Activated naive CD4-positive, alpha-beta T cell treated with Interleukin-2 at 50 U/mL for 16 hours (primary cell): ENCODE measurements around the gene ST8SIA2.

Source experiments
- DNase-seq: peaks from one replicate; pipeline ENCODE4 v3.0.0-alpha.2; 2020

ST8SIA2 gene

DNA sequence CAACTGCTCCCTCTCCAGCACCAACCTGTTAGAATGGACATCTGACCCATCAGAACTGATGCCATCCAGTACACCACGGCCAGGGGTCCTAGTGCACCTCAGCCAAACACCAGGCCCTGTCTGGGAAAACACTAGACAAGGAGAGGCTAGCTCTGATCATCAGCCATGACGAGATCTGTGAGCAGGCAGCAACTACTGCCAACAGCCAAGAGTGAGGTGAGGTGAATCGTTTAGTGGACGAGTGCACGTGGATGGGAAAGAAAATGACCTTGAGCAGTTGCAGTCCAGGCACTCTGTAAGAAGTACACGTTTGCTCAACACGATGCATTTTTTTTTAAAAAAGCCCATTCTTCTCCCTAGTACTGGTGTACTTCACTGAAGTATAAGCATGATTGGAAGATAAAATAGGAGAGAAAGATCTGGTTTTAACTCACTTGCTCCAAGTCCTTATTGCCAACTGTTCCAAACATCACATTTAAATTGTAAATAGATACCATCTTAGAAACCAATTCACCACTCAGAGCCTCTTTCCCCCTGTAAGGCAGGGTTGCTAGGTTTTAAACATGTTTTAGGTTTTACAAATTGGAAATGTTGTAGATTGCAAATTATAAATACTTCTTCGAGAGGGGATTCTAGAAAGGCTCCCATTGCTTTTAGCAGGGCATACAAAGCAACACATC, 5.7 kb downstream of the ST8SIA2 start:
- no peak for DNase-seq

- no peak for DNase-seq
These were observed 6.9 kb downstream of the ST8SIA2 start for GRCh38 chr15:92400573-92400972.

DNA sequence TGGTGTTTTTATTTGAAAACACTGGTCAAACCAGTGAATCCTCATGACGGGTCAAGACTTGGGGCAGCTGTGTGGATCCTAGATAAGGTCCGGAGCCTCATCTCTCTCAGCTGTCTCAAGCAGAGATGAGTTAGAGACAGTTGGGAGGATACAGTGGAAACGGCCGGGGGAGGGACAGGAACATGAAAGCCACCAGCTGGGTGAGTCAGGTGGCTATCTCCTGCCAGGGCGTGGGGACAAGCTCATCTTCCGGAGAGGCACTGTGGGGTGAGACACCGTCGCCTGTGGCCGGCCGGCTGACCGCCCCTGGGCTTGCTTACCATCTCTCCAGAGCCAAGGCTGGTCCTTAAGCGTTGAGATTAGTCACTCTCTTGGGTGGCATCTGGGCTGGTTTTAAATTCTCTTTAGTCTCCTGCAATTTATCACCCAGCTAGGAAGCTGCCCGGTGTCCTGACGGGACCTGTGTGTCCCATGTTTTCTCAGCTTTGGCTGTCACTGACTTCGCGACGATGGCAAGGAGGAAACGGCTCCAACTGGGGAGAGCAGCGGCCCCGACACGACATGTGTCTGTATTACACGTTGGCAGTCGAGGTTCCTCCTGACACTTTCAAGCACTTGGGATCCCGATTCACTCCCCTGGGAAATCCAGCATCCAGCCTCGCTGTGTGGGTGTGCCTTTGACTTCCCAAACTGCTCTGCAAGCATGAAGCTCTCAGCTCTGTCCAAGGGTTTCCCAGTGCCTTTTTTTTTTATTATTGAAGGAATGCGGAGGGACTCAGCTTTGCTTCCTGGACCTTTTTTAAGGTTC, 7.5 kb downstream of the ST8SIA2 start:
- DNase-seq: no peak

DNA sequence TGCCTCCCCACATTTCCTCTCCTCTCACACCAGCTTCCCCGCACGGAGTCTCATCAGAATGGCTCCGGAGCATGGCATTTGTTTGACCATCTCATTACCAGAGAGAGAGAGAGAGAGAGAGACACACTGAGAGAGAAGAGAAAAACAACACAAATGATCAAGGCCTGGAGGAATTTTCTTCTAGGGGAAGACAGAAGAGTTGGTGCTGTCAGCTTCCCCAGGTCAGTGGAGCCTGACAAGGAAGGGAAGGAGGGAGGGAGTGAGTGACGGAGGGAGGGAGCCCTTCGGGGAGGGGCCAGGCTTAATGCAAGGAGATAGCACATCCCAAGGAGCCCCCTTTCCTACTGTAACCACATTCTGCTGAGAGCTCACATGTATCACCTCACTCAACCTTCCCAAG, 9.1 kb downstream of the ST8SIA2 start:
- DNase-seq: no peak

DNA sequence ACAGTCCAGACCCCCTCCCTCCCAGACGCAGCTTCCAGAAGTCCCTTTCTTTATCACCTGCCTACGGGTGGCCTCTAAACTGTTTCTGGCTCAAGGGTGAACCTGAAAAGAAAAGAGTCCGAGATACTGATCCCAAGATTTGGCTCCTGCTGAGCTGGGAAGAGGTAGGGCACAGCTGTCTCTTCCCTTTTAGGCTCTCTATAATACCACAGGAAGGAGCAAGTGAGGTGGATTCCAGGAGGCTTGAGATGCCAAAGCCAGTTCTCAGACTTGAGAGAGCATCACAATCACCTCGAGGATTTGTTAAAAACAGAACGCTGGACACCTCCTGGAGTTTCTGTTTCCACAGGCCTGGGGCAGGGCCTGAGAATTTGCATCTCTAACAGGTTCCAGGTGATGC, 12.3 kb downstream of the ST8SIA2 start:
- no peak for DNase-seq

- no peak for DNase-seq
These were observed 13.6 kb downstream of the ST8SIA2 start for GRCh38 chr15:92407321-92407720.

GRCh38 chr15:92407916-92408315, 14.2 kb downstream of the ST8SIA2 start:
- no peak for DNase-seq

DNA sequence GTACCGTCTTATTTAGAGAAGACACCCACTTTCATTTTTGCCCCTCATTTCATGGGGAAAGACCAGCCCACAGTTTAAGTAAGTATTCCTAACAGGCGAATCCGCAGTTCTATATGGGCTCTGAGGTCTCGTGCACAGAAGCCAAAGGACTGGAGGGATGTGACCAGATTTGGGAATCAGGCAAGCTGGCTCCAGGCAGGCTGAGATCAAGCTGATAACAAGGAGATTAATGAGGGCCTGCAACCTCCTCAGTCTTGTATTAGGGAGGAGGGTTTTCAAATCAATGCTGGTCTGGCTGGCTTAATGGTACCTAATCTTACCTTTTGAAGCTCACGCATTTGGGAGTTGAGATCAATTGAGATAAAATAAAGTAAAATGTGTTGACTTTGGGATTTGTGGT, 15.3 kb downstream of the ST8SIA2 start:
- no peak for DNase-seq

DNA sequence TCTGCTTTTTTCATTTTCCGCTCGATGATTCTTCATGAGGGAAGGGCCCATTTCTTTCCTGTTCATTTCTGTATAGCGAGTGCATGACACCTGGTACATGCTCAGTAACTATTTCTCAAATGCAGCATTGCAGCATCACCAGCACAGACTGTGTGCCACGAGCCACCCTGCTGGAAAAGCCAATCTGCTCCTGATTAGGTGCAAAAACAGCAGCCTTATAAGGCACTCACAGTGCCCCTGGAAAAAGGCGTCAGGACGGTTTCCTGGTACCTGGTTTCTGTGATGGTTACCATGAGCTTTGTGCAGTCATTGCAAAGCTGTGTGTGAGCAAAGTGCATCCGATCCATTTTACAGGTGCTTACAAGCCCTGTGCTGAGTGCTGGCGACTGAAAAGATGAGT, 15.8 kb downstream of the ST8SIA2 start:
- no peak for DNase-seq

- no peak for DNase-seq
These were observed 16.9 kb downstream of the ST8SIA2 start for GRCh38 chr15:92410537-92410936.

DNA sequence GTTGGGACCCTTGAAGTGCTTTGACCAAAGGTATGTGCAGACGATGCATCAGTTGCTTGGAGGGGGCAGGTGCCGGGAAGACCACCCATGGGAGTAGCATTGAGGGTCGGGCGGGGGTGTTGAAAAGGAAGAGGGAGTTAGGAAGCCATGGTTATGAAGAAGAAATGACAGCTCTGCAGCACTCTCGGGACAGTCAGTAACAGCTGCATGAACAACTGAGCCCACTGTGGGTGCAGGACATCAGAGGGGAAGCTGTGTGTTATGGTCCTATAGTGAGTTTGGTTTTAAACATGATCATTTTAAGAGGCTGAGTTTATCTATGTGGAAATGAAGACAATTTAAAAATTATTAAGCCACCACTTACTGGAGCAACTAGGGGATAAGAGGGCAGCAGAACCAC, 17.6 kb downstream of the ST8SIA2 start:
- DNase-seq: no peak

- no peak for DNase-seq
These were observed 19.8 kb downstream of the ST8SIA2 start for GRCh38 chr15:92413510-92413909.

DNA sequence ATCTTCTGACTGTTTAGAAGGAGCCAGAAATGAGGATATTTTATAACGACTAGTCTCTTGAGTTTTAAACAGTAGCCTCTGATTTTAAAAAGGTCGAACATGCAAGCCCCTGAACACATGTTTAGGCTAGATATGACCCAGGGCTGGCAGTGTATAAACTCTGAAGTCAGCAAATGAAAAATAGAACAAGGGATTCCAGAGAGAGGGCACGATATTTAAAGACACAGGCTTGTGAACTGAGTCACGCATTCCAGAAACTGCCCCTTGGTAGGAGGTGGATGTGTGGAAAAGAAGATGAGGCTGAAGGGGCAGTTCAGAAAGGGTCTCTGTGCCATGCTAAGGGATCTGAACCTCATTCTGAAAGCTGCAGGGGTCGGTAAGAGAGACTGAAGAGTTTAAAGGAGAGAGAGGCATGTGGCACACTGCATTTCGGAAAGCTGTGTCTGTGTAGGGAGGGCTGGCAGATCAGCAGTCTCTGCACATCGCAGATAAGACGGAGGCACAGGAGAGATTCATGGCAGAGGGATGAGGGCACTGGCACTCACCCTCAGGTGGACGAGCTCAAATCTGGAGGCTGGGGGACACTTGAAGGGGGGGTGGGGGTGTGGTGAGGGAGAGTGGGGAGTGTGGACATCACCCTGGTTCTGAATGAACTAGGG, 22.1 kb downstream of the ST8SIA2 start:
- no peak for DNase-seq

DNA sequence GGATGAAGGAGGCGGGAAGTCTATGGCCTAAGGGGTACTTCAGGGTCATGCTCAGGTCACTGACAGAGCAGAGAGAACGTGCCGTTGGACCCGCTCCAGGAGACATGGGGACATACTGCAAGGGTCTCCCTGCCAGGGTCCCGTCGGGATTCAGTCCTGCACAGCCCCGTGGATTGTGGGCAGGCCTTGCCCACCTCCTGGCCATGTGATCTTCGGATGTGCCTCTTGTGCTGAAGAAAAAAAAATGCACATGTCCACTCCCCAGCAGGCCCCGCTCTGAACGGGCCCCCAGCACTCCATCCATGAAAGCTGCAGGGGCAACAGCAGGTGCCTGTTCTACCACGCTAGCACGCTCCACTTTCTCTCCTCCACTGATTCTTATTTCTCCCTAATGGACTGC, 22.9 kb downstream of the ST8SIA2 start:
- DNase-seq: no peak

DNA sequence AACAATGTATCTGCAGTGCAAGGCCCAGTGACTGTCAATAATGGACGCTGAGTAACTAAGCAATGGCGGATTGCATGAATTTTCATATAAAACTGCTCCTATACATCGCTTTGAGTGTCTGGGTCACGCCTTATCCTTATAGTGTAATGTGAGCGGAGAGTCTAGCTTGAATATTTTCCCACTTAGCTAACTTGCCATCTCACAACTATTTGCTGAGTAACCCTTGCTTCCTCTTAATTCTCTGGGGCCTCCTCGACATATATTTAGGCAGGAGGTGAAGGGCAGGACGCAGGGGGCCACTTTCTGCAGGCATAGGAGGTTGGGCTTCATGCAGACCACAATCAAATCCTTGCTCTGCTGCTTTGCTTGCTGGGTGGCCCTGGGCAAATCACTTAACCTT, 24.0 kb downstream of the ST8SIA2 start:
- no peak for DNase-seq

- DNase-seq: no peak
These were observed 25.2 kb downstream of the ST8SIA2 start for GRCh38 chr15:92418864-92419263.

DNA sequence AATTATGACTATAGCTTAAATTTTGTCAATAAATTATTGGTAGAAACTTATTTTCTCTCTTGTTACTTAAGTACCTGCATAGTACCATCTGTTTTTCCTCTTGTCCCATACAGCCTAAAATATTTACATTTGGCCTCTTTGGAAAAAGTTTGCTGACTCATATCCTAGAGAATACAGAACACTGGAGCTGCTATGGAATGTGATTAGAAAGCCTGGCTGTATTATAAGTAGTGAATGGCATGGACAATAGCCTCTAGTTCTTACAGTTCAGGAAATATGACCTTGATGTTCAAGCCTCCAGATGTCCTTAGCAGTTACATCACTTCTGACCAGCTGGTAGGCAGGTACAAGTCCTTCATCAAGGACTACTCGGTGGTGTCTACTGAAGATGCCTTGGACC, 28.3 kb downstream of the ST8SIA2 start:
- no peak for DNase-seq

DNA sequence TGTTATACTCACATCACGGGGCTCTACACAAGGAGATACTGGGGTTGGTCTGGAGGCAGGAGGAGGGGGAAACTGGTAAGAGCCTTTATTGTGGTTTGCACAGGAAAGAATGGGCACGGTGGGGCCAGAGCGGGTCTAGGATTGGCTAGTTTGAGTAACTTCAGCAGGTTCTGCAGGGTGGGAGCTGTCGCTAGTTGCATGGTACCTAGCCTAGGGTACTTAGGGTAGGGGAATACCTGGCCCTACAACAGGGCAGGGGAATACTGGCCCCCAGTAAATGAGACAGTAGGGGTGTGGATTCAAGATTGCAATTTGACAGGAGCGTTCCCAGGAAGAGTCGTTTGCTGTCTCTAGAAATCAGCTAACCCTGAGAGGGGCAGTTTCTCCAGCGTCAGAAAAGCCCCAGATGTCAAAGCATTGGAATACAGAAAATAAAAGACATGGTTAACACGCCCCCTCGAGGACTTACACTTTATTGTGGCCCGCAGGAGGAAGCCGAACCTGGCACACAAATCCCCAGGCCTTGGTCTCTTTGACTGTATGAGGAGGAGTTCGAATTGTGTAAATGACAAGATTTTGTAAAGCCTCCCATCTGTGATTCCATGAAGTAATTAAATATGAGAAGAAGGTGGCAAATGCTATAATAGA, 32.0 kb downstream of the ST8SIA2 start:
- no peak for DNase-seq

DNA sequence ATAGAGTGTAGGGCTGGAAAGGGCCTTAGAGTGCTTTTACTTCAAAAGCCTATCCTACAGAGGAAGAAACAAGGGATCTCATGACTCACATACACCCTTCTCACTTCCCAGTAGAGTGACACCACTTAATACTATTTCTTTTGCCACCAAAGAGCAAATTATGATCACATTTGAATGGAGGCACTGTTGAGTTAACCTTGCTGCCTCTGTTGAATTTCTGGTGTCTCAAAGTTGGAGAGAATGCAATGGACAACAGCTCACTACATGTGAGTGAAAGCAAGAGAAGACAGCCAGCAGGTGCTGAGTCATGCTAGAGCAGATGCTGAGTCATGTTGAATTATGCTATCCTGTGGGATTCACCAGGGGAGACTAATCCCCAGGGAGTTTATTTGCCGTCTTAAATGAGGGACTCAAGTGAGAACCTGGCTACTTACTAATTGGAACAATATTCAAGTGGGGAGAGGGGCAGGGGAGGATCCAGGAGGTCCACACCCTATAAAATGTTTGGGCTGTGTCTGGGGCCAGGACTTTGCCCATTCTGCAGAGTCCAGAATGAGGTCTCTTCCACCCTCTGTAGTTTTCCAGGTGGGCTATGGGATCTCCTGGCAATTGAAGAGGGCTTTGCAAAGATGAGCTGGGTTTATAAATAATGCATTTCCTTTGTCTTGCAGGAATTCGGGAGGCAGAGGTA, 35.8 kb downstream of the ST8SIA2 start:
- no peak for DNase-seq

- no peak for DNase-seq
These were observed 36.4 kb downstream of the ST8SIA2 start for GRCh38 chr15:92430069-92430440.

- DNase-seq: no peak
These were observed 41.5 kb downstream of the ST8SIA2 start for GRCh38 chr15:92435145-92435544.

- no peak for DNase-seq
These were observed 44.8 kb downstream of the ST8SIA2 start for GRCh38 chr15:92438471-92438870.

- no peak for DNase-seq
These were observed 49.7 kb downstream of the ST8SIA2 start for GRCh38 chr15:92443381-92443780.
